OCI-LY7 (cell line): ENCODE measurements around the gene C15orf39. TPM values are rescaled to one million over a fixed set of nuclear protein-coding genes. Genes with fewer than 3 reads are reported as not detected.

ENCODE experiments used
- BruUV-seq: library from RNA; stranded (reverse); fragments of 400-500 nt; replicated peaks from 2 replicates; lab custom pipeline; 2021; lab: Mats Ljungman, UMichigan
- CTCF ChIA-PET: fragments of 300-600 bp; sonication (Branson Sonifier 250); formaldehyde crosslinking; loops from one replicate; lab custom pipeline; 2022; ENCODE audit warnings: antibody characterized with exemption; ENCODE audit not compliant: unreplicated experiment; lab: Charles Lee
- POLR2A ChIA-PET: fragments of 300-600 bp; sonication (Branson Sonifier 250); formaldehyde crosslinking; loops from one replicate; lab custom pipeline; 2022; ENCODE audit warnings: antibody characterized with exemption; lab: Charles Lee
- DNase-seq: peaks from one replicate; pipeline ENCODE4 v3.0.0-alpha.2; 2015; ENCODE audit warnings: low spot score
- H2AFZ ChIP-seq: fragments of 200-600 bp; sonication (generic), shearing (Covaris generic); 2 replicates; pipeline ENCODE4 v1.6.1; 2014; ENCODE audit warnings: mild to moderate bottlenecking, antibody characterized with exemption, low read length, moderate library complexity
- H3K27ac ChIP-seq: fragments of 200-600 bp; sonication (generic); 2 replicates; pipeline ENCODE4 v1.5.1; 2014; ENCODE audit warnings: mixed run types, low read depth, mild to moderate bottlenecking, moderate library complexity, low read length, inconsistent platforms; ENCODE audit not compliant: poor library complexity, severe bottlenecking
- H3K36me3 ChIP-seq: fragments of 200-600 bp; sonication (generic); 2 replicates; pipeline ENCODE4 v1.6.1; 2014; ENCODE audit warnings: mild to moderate bottlenecking, antibody characterized with exemption, low read length, moderate library complexity, mixed read lengths; ENCODE audit not compliant: insufficient read depth
- H3K4me1 ChIP-seq: fragments of 200-600 bp; sonication (generic); 2 replicates; pipeline ENCODE4 v1.5.1; 2014; ENCODE audit warnings: mild to moderate bottlenecking, low read length; ENCODE audit not compliant: insufficient read depth, poor library complexity, severe bottlenecking
- H3K4me2 ChIP-seq: fragments of 200-600 bp; sonication (generic); 2 replicates; pipeline ENCODE4 v1.6.1; 2014; ENCODE audit warnings: mild to moderate bottlenecking, low read length
- H3K4me3 ChIP-seq: fragments of 200-600 bp; sonication (generic); 2 replicates; pipeline ENCODE4 v1.5.1; 2014; ENCODE audit warnings: mild to moderate bottlenecking, low read depth, low read length; ENCODE audit not compliant: poor library complexity, severe bottlenecking
- H3K79me2 ChIP-seq: fragments of 200-600 bp; sonication (generic); 2 replicates; pipeline ENCODE4 v1.6.1; 2016; ENCODE audit warnings: low read depth, mild to moderate bottlenecking, low read length, moderate library complexity, mixed read lengths; ENCODE audit not compliant: insufficient read depth
- H3K9me2 ChIP-seq: fragments of 200-600 bp; sonication (generic); 2 replicates; pipeline ENCODE4 v1.6.1; 2016; ENCODE audit warnings: mild to moderate bottlenecking, low read length, mixed read lengths; ENCODE audit not compliant: insufficient read depth
- H3K9me3 ChIP-seq: fragments of 200-600 bp; sonication (generic); 2 replicates; pipeline ENCODE4 v1.6.1; 2014; ENCODE audit warnings: mild to moderate bottlenecking, mixed run types, low read length, mixed read lengths
- H4K20me1 ChIP-seq: fragments of 200-600 bp; sonication (generic); 2 replicates; pipeline ENCODE4 v1.6.1; 2014; ENCODE audit warnings: mild to moderate bottlenecking, antibody characterized with exemption, low read length, moderate library complexity, mixed read lengths; ENCODE audit not compliant: insufficient read depth
- CTCF ChIP-seq: fragments of 200-600 bp; sonication (generic); conservative IDR thresholded peaks from 2 replicates; pipeline ENCODE4 v1.5.1; 2014; ENCODE audit warnings: mild to moderate bottlenecking, antibody characterized with exemption, low read length, moderate library complexity, mixed read lengths
- EZH2phosphoT487 ChIP-seq: fragments of 200-600 bp; sonication (generic); IDR thresholded peaks from 2 replicates; pipeline ENCODE4 v1.6.1; 2018; ENCODE audit warnings: low read depth, borderline replicate concordance, mild to moderate bottlenecking, mixed run types, antibody characterized with exemption, low read length, moderate library complexity, mixed read lengths
- intact Hi-C: fragments of 100-400 bp; cut with micrococcal nuclease; formaldehyde crosslinking; loops from one replicate; pipeline ENCODE4 v1.10.0; 2022; ENCODE audit not compliant: unreplicated experiment
- total RNA-seq, 2 experiments: library from RNA; depleted of rRNA in 1 of 2; stranded (reverse); fragments of >200 nt in 1 of 2; shearing (Covaris generic) in 1 of 2; gene quantifications; 2 replicates each; pipeline ENCODE4 v1.2.3, GENCODE V29; 2014 to 2022

C15orf39 gene
- total RNA-seq, 2 experiments from 2014 or later = 26.5 to 50.2 TPM

GRCh38 chr15:75200391-75200764 lies 1.3 kb upstream of the C15orf39 start:
- peaks cover 56% of the 10 kb centered on the region for H3K4me1 ChIP-seq
- peaks cover 41% of the 10 kb centered on the region for H3K79me2 ChIP-seq
- H3K4me2 ChIP-seq = peak overlapping the region; percentile 97
- H4K20me1 ChIP-seq = peaks cover 18% of the 10 kb centered on the region
- ChIA-PET CTCF (interaction anchor here (0.8 kb wide), 1 partner anchor 157 kb away, joined by 3 read pairs; no protein-coding TSS in a partner anchor), POLR2A (interaction anchor here (2.7 kb wide), 1 partner anchor 157 kb away, joined by 20 read pairs; no protein-coding TSS in a partner anchor)
- no TSS peak for BruUV-seq
- peak overlapping the region; percentile 62 for H3K27ac ChIP-seq
- peak overlapping the region; percentile 88 for H3K4me3 ChIP-seq
- no peaks in the 10 kb centered on the region for H3K9me2 ChIP-seq
- peaks cover 20% of the 10 kb centered on the region for H3K36me3 ChIP-seq
- TF ChIP-seq CTCF (no peak), EZH2phosphoT487 (no peak)
- H2AFZ ChIP-seq = peak overlapping the region; percentile 10; the same call in 1 of the 2 replicates
- intact Hi-C loops = loop anchor here (5.0 kb wide), 3 partner anchors 243 to 418 kb away; partner anchors contain the start of genes CSK, RPP25 and SIN3A
- H3K9me3 ChIP-seq = no peaks in the 10 kb centered on the region
- DNase-seq = no peak

GRCh38 chr15:75200765-75201615 lies 692 bp upstream of the C15orf39 start:
- no TSS peak for BruUV-seq

More at GRCh38 chr15:75200765-75201615, 692 bp upstream of the C15orf39 start:
- Histone ChIP-seq H3K9me3 (no peaks in the 10 kb centered on the region), H4K20me1 (peaks cover 24% of the 10 kb centered on the region), H3K27ac (peak overlapping the region; percentile 44), H3K4me1 (peaks cover 56% of the 10 kb centered on the region), H3K36me3 (peaks cover 26% of the 10 kb centered on the region), H3K9me2 (no peaks in the 10 kb centered on the region), H3K4me2 (peak overlapping the region; percentile 97), H3K79me2 (peaks cover 47% of the 10 kb centered on the region), H3K4me3 (peak overlapping the region; percentile 88), H2AFZ (peak overlapping the region; percentile 48; the same call in 1 of the 2 replicates)
- peak; percentile 59 for DNase-seq
- CTCF ChIA-PET = interaction anchor here (0.9 to 1.7 kb wide), 3 partner anchors 93 to 190 kb away, joined by 3 to 11 read pairs (median 7); no protein-coding TSS in a partner anchor
- intact Hi-C loops = loop anchor here (5.0 kb wide), 3 partner anchors 244 to 419 kb away; partner anchors contain the start of genes CSK, RPP25 and SIN3A
- no peak for TF ChIP-seq CTCF
- no peak for TF ChIP-seq EZH2phosphoT487
- POLR2A ChIA-PET = interaction anchor here (0.7 to 2.7 kb wide), 4 partner anchors 14 to 253 kb away, joined by 3 to 20 read pairs (median 6); no protein-coding TSS in a partner anchor
